HG02884 (cell line): ENCODE results near the gene SPRR2E.
"Not testable (repeated sequence)": the region's sequence is repeated elsewhere in the genome, so short reads cannot be mapped to it uniquely, and the experiment has no call there.

Source experiments
- ATAC-seq: cut with Tn5 transposase; IDR thresholded peaks from one replicate; pipeline ENCODE4 v1.9.1; 2021; ENCODE audit warnings: mild to moderate bottlenecking, moderate library complexity; ENCODE audit not compliant: unreplicated experiment

Gene SPRR2E

GRCh38 chr1:153094426-153094825 lies at the start of gene SPRR2E:
TSS of gene SPRR2E (minus strand) at chr1:153094526. CDS start at chr1:153093751, 775 bp downstream.
- ATAC-seq, result no peak

DNA sequence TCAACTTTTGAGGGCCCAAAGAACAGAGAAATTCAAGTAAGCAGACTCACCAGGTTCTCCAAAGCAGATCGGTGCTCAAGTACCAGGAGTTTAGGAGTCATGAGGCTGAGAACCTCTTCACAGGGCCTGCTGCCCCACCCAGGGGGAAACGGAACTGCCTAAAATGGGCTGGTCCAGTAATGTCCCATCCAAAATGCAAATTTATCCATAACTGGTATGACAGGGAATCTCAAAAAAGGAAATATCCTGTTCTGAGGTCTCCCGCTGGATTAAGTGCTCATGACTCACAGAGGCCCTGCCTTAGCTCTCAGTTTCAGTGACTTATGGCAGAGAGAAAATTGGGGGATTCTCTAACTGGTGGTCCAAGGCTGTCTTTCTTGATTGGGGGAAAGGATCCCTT lies 47.1 kb upstream of the SPRR2E start:
- ATAC-seq, result no peak

- no peak for ATAC-seq
These were observed 46.2 kb upstream of the SPRR2E start for GRCh38 chr1:153140484-153140883.

- ATAC-seq, result no peak
These were observed 39.4 kb upstream of the SPRR2E start for GRCh38 chr1:153133743-153134142.

DNA sequence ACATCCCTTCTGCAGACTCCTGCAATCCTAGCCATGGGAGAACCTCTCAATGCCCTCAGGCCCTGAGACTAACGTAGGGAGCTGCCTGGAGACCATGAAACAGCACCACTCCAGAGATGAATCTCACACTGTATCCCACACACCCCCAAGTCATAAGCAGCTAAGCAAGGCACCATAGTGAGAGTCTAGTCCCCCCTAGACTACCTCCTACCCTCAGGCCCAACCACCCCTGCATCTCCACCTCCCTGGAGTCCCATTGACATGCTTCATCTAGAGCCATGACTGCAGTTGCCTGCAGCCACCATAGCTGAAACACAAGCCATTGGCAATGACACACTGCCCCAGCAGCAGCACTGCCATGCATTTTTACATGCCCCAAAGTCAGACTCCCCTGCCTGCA lies 38.9 kb upstream of the SPRR2E start:
- no peak for ATAC-seq

- ATAC-seq, result not testable (repeated sequence)
These were observed 34.4 kb upstream of the SPRR2E start for GRCh38 chr1:153128688-153129087.

DNA sequence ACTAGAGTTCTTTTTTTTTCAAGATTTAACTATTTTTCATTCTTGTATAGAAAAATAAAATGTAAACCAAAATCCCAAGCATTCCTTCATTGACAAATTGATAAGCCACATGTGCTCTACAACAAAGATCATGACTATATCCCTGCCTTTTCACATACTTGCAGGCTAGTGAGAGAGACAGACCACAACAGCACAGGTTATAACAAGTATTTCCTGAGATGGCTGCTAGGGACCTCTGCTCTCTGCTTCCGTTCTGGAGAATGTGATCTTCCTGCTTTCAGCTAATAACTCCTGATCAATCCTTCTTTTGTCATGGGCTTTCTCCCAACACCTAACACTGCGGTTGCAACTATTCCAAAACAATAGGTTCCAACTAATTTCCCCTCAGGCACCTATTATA lies 33.0 kb upstream of the SPRR2E start:
- no peak for ATAC-seq

GRCh38 chr1:153125536-153125935 lies 31.2 kb upstream of the SPRR2E start:
- ATAC-seq, result no peak

GRCh38 chr1:153123793-153124192 lies 29.5 kb upstream of the SPRR2E start:
- ATAC-seq, result not testable (repeated sequence)

DNA sequence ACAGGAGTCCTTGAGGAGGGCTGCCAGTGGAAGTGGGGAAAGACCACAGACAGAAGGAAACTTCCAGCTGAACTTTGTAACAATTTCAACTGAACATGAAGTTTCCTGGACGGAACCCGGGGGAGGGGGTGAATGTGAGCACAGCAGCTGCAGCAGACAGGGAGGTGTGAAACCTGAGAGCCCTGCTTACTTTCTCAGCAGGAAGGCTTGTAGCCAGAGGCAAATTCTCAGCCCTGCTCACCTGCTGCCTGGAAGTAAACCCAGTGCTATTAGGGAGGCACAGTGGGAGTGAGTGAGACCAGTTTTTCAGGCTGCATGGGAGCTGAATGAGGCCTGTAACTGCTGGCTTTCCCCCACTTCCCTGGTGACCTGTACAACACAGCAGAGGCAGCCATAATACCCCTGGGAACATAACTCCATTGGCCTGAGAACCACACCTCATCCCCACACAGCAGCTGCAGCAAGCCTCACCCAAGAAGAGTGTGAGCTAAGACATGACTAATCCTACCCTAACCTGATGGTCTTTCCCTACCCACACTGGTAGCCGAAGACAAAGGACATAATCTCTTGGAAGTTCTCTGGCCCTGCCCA lies 28.6 kb upstream of the SPRR2E start:
- no peak for ATAC-seq

DNA sequence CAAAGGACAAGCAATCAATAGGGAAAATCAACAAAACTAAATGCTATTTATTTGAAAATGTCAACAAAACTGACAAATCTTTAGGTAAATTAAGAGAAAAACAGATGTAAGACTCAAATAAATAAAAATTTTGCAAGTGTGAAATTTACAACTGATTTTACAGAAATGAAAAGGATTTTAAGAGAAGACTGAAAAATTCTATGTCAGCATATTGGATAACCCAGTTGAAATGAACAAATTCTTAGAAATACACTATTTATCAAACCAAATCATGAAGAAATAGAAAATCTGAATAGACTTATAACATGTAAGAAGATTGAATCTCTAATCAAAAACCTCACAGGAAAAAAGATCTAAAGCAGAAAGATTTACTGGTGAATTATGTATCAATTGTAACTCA lies 26.6 kb upstream of the SPRR2E start:
- ATAC-seq, result no peak

GRCh38 chr1:153119491-153119971 lies 25.2 kb upstream of the SPRR2E start:
- no peak for ATAC-seq

DNA sequence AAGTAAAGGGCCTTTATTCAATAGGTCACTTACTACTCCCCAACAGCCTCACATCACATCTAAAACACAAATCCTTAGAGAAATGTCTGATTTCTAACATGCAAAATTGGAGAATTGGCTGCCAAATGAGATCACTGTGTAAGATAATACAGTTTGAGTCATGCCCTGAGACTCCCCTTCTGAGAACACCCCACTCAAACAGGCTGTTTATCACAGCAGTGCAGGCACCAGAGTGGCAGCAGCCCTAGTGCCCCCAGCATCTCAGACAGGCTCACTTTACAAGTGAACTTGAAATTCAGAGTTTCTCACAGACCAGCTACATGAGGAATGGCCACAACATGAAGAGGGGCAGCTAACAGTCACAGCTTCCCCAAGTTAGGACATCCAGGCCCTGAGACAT lies 20.9 kb upstream of the SPRR2E start:
- ATAC-seq, result not testable (repeated sequence)

DNA sequence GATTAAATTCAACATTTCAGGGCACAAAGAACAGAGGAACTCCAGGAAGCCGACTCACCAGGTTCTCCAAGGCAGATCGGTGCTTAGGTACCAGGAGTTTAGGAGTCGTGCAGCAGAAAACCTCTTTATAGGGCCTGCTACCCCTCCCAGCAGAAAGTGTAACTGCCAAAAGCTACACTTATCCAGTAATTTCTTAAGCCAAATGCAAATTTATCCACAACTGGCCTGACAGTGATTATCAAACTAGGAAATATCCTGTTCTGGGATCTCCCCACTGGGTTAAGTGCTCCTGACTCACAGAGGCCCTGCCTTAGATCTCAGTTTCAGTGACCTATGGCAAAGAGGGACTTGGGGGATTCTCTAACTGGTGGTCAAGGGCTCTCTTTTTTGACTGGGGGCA lies 19.1 kb upstream of the SPRR2E start, which contains the start of gene SPRR2F:
SPRR2F (minus strand) TSS at position 101 of the 400 bp plus-strand sequence. CDS start 783 bp downstream, outside the sequence.
- no peak for ATAC-seq

GRCh38 chr1:153112454-153112853 lies 18.1 kb upstream of the SPRR2E start:
- not testable (repeated sequence) for ATAC-seq

- ATAC-seq, result no peak
These were observed 5.9 kb upstream of the SPRR2E start for GRCh38 chr1:153100245-153100644.

DNA sequence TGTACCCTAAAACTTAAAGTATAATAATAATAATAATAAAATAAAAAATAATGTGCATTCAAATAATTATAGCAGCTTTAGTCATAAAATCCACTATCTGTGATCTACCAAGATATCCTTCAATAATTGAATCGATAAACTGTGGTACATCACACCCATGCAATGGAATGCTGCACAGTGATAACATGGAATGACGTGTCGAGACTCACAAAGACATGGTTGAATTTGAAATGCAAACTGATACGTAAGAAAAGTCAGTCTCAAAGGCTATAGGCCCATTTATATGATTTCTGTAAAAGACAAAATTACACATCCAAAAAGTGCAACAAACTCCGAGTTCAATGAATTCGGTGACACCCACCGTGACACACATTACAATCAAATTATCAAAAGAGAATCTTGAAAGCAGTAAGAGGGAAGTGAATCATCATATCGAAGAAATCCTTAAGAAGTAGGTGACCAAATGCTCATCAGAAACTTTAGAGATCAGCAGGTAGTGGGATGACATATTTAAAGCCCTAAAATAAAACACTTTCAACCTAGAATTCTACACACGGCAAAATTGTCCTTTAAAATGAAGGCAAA lies 5.2 kb upstream of the SPRR2E start:
- no peak for ATAC-seq

DNA sequence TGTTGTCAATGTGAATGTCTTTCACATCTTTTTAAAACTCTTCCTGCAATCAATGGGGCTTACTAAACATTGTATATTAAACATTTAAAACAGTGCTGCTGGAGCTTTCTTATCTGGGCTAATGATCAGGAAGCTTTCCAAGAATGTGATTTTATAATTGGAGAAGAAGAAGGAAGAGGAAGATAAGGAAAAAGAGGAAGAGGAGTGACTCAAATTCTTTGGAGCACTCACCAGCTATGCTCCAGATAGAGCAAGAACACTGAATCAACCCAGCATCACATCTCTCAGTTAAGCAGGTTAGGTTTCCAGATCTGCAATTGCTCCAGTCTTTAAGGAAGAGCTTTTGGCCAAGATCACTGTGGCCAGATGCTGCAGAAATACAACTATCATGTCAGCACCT lies 1.4 kb upstream of the SPRR2E start:
- ATAC-seq, result no peak

DNA sequence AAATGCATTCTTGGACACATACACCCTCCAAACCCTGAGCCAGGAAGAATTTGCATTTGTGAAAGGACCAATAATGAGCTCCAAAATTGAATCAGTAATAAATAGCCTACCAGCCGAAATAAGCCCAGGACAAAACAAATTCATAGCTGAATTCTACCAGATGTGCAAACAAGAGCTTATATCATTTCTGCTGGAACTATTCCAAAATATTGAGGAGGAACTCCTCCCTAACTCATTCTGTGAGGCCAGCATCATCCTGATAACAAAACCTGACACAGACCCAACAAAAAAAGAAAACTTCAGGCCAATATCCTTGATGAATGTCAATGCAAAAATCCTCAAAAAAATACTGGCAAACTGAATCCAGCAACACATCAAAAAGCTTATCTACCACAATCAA lies 6.7 kb downstream of the SPRR2E start:
- ATAC-seq, result no peak

DNA sequence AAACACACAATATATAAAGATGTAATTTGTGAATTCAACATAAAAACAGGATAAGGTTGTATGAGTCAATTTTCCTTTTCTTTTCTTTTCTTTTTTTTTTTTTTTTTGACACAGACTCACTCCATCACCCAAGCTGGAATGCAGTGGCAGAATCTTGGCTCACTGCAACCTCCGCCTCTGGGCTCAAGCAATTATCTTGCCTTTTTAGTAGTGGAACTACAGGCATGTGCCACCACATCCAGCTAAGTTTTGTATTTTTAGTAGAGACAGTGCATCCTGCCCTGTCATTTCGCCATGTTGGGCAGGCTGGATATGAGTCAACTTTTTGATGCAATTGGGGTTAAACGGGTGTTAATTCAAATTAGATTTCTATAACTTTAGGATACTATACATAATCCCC lies 12.6 kb downstream of the SPRR2E start:
- no peak for ATAC-seq

DNA sequence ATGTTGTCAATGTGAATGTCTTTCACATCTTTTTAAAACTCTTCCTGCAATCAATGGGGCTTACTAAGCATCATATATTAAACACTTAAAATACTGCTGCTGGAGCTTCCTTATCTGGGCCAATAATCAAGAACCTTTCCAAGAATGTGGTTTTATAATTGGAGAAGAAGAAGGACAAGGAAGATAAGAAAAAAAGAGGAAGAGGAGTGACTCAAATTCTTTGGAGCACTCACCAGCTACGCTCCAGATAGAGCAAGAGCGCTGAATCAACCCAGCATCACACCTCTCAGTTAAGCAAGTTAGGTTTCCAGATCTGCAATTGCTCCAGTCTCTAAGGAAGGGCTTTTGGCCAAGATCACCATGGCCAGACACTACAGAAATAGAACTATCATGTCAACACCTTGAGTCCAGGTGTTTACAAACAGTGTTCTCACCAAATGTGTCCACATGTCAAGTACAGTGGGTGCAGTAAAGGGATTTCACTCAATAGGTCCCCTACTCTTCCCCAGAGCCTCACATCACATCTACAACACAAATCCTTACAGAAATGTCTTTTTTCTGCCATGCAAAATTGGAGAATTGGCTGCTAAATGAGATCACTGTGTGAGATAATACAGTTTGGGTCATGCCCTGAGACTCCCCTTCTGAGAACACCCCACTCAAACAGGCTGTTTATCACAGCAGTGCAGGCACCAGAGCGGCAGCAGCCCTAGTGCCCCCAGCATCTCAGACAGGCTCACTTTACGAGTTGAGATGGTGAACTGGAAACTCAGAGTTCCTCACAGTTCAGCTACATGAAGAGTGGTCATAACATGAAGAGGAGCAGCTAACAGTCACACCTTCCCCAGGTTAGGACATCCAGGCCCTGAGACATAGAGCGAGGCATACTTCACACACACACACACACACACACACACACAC lies 21.3 kb downstream of the SPRR2E start:
- no peak for ATAC-seq

GRCh38 chr1:153071511-153071910 lies 22.8 kb downstream of the SPRR2E start, which contains the start of gene SPRR2B:
TSS of gene SPRR2B (minus strand) at chr1:153071611. CDS start at chr1:153070839, 772 bp downstream.
- no peak for ATAC-seq
